GM19468 (cell line): Measurements from ENCODE around the gene PIK3C2G.

Source experiments
- ATAC-seq: cut with Tn5 transposase; IDR thresholded peaks from one replicate; pipeline ENCODE4 v1.9.1; 2021; ENCODE audit warnings: mild to moderate bottlenecking, moderate library complexity, moderate number of reproducible peaks; ENCODE audit not compliant: unreplicated experiment; ENCODE audit errors: extremely low read depth

Gene PIK3C2G

DNA sequence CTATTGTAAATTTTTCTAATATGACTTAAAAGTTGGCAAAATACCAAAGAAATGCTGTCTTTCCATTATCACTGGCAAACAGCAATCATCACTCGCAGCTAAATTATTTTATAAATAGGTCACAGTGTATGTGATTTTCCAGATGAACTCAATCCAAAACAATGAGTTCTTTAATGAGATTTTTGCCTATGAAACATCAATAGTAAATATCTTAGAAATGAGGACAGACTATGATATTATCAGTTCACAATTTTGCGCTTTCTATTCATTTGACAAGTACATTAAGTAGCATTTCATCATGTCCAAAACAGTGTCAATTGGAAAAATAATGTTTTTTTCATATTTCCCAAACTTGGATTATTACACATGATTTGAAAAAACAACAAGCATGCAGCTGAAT, 65.7 kb downstream of the PIK3C2G start:
- ATAC-seq, result no peak

DNA sequence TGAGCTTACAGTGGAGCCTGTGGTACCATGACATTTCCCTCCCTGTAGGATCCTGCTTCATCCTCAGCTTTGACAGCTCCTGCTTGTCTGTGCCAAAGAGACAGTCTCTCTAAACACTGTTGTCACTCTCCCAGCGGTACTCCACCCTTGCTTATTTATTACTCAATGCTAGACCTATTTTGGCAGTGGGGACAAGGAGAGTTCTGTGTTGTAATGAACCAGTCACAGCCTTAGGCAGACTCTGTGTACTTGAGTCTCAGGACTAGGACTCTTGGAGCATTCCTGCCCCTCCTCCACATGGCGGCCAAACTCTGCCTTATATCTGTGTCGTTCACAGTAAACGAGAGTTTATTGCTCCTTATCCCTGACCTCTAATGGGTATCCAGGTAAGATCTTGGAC, 70.9 kb downstream of the PIK3C2G start:
- no peak for ATAC-seq

DNA sequence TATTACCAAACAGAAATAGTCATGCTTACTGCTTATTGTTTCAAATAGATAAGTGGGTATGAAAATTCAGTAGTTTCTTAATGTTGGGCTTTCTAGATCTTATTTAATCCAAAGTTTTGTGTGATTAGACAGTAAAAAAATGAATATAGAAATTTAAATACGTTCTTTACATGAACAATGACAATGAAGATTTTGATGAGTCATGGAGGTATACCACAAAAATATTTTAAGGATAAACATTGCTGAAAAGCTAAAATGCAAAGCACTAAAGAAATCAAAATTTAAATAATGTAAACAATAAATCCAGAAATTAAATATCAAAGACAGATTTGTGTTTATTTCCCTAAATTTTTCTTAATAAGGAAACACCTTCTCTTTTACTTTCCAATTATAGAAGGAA, 78.3 kb downstream of the PIK3C2G start:
- ATAC-seq, result no peak

DNA sequence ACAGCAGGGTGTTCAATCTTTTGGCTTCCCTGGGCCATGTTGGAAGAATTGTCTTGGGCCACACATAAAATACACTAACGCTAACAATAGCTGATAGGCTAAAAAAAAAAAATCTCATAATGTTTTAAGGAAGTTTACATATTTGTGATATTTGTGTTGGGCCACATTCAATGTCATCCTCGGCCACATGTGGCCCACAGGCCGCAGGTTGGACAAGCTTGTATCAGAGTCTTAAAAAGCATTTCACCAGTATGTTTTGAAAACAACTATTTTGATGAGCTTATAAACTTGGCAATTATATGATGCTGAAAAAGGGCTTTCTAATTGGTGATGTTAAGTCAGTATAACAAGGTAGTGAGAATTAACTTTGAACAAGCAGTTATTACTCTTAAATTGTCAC, 78.9 kb downstream of the PIK3C2G start:
- ATAC-seq, result no peak

DNA sequence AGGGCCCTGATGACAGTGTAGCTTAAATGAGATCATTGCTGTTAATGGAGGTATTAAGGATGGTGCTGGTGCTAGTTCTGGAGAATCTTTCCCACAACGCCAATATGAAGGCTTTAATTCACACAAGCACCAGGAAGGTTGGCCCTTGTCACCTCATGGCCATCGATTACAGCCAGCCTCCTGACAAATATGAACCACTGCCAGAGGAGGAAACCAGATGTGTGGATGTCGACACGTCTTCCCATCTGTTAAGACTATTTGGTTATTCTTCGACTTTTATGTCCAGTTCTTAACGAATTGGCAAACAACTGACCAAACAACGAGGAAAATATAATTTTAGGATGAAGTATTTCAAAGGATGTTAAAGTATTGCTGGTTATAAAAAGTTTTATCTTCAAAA, 79.5 kb downstream of the PIK3C2G start:
- ATAC-seq, result no peak

DNA sequence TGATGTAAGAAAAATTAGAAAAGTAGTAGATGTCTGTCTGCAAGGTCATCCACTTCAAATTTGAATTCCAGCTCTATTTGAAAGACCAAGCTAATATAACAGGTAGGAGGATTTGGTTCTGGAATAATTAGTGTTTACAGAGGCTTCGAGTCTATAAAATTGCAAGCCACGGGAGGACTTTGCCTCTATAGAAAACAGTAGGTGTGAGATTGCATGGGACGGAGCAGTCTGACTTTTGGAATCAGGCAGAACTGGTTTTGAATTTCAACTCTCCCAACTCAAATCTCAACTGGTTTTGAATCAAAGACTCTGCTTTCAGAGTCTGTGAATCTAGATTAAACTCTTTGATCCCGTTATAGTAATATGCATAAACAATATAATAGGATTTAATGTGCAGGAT, 82.4 kb downstream of the PIK3C2G start:
- ATAC-seq, result no peak

DNA sequence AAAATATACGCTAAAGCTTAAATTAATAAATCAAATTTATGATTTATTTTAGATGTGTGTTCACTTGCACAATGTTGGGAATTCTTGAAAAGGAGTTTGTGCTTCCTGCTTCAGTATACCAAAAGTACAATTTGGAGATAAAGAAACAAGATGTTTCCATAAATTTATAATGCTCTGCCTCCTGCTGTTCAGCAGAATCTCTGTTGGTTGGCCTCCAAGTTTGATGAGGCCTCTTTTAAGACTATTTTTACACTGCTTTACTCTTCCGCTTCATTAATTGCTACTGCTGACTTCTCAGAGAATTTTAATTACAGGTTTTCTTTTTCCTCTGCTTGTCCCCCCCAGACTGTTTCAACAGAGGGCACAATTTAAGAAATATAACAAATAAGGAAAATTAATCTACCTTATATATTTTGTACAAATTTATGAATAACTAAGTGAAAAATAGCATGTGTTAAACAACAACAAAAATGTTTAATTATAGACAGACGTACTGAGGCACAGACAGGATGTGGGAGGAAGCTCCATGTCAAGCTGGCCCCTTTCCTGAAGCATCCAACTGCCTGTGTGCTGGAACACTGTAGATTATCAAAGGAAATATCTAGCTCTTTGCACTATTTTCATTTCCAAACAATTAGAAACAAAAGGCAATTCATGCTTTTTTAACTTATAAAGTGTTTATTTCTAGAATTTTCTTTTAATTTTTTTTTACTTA, 83.9 kb downstream of the PIK3C2G start:
- no peak for ATAC-seq

DNA sequence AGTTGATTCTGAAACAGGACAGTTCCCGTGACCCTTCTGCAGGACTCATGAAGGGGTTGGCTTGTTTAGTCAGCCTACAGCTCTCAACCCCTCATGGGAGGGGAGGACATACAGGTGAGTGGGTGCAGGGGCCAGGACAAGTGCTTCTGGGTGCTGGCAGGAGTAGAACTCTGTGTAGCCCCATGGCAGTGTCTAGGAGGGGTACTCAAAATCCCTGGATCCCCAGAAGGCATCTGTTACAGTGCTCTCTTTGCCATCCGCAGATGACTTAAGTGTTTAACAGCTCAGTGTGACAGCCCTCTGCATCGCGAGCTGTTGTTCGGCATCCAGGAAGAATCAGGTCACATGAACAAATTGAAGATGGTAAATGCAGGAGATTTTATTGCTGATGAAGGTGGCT, 91.0 kb downstream of the PIK3C2G start:
- no peak for ATAC-seq

DNA sequence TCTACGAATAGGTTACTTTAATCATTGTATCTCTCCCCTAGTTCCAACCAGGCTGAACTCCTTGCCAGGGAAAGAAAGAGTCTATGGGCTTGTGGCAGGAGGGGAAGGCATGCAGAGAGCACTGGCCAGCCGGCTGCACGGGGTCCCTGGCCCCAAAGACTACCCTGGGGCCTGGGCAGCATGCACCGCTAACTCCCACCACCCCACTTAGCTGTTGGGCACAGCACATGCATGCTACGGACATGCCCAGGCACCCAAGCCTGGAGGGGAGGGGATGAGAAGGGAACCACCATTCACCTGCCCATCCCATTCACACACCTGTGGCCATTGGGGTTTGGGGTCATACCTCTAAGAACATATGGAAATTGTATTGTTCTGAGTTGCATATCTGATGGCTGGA, 94.1 kb downstream of the PIK3C2G start:
- ATAC-seq, result no peak

DNA sequence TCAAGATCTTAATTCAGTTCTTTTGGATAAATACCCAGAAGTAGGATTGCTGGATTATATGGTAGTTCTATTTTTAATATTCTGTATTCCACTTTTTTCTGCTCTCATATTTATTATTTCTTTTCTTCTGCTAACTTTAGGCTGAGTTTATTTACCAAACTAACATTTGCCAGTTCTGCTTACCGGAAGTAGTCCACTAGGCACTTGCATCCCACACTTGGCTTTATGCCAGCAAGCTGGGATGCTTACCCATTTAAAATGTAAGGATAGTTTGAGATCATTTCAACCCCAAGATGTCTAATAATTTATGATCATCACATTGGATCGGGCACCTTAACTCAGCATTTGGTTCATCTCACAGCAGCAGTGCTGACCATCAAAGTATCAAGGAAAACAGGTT, 96.8 kb downstream of the PIK3C2G start:
- ATAC-seq, result no peak

DNA sequence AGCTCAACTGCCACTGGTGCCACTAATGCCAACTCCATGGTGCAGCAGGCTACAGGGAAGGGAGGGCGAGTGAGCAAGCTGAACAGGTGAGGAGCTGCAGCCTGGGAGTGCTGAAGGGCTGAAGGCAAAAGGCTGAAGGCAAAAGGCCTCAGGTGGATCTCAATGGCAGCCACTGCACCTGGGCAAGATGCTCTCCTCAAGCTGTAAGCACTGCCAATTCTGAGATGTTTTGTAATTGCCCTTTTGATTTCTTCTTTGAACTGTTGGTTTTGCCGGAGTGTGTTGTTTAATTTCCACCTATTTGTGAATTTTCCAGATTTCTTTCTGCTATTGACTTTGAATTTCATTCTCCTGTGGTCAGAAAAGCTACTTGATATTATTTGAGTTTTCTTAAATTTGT, 97.6 kb downstream of the PIK3C2G start:
- no peak for ATAC-seq

DNA sequence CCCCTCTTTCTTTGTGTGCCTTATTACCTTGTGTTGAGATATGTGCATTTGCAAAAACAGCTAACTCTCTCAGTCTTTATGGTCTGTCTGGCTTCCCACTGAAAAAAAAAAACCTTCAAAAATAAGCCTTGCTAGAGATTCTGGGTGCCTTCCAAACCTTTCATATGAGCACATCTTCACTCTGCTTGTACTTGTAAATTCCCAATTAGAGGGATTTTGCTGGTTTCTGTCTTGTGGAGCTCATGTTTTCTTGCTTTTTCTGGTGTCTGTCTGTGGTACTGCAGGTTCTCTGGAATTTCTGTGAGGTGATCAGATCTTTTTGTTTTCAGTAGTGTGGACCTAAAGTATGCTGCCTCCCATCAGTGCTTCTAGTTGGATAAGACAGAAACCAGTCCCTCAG, 100.1 kb downstream of the PIK3C2G start:
- no peak for ATAC-seq

DNA sequence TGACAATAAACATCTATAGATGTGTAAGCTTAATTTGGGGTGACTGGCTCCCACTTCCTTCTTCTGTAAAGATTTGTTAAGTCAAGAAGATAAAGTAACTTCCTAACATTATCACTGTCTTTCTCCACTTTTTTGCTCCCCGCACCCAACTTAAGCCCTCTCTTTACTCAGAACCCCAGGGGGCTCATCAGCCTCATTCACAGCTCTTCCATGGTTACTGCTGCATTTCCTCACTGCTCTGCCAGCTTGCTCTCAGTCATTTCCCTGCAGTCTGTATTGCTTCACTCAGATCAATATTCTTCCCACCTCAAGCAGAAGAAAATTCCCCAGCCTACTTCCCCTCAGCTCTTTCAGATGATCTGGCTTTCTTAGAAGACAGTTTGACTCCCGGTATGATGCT, 102.0 kb downstream of the PIK3C2G start:
- no peak for ATAC-seq

DNA sequence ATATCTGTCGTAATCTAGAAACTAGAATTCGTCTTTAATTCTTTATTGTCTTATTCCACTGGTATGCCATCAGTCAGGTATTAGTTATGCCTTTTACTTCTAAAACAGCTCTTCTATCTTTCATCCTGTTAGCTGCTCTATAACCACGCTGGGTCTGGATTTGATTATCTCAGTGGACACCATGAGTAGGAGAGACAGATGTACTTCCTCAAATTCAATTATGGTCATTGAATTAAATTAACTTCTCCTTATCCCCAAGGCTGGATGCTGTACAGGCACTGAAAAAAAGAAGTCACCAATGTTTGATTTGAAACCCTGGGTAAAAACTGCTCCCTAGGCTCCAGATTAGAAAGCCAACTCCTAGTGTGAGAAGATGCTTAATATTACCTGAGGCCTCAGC, 107.3 kb downstream of the PIK3C2G start:
- ATAC-seq, result no peak

DNA sequence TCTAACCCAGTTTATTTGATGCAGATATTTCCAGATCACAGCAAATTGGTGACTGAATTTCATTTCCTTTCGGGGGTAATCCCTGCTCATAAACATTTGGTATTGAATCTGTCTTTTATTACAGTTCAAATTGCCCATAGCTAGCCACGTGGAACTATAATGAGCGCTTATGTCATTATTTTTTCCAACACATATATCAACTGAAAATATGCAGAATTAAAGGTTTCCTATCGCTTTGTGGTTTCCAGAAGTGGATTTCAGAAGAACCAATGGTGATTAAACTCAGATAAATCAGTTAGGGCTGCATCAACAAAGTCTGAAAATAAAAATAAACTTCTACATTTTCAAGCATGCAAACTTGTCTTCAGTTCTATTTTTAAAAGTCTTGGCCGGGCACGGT, 111.9 kb downstream of the PIK3C2G start:
- no peak for ATAC-seq

DNA sequence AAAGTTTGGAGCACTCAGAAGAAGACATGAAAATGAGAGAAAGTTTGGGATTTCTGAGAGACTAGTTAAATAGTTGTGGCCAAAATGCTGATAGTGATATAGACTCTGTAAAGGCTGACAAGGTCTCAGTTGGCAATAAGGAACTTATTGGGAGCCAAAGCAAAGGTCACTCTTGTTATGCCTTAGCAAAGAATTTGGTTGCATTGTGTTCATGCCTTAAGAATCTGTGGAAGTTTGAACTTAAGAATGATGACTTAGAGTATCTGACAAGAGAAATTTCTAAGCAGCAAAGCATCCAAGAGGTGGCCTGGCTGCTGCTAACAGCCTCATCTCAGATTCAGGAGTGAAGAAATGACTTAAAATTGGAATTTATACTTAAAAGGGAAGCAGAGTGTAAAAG, 113.8 kb downstream of the PIK3C2G start:
- ATAC-seq, result no peak

DNA sequence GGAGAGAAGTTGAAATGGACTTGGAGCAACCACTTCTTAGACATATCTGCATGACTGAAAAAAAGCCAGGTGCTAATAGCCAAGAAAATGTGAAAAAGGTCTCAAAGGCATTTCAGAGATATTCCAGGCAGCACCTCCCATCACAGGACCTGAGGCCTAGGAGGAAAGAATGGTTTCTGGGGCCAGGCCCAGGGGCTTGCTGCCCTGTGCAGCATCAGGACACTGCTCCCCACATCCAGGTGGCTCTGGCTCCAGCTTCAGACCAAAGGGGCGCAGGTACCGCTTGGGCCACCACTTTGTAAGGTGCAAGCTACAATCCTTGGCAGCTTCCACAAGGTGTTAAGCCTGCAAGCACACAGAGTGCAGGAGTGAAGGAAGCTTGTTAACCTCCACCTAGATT, 114.3 kb downstream of the PIK3C2G start:
- ATAC-seq, result no peak

DNA sequence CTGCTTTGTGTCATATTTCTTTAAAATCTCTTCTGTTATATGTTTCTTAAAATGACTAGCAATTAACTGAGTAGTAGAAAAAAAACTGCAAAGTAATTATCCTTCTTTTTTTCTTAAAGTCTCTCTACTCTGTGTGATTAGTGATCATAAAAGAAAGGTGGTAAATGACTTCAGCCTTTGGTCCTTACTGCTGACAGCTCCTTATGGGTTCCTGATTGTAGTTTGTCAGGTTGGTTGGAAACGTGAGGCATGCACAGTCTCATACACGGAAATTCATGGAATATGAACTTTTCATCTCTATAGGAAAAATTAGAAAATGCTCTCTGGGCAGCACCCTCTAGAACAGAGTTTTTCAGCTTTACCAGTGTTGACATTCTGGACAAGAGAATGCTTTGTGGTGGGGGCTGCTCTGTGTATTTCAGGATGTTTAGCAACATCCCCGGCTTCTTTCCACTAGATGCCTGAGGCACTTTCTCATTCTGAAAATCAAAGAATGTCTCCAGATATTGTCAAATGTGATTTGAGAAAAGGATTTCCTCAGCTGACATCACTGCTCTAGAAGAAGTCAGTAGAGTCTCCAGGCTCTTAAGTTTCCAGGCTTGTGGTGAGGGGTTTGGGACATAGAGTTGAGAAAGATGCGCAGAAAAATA, 121.0 kb downstream of the PIK3C2G start:
- no peak for ATAC-seq

DNA sequence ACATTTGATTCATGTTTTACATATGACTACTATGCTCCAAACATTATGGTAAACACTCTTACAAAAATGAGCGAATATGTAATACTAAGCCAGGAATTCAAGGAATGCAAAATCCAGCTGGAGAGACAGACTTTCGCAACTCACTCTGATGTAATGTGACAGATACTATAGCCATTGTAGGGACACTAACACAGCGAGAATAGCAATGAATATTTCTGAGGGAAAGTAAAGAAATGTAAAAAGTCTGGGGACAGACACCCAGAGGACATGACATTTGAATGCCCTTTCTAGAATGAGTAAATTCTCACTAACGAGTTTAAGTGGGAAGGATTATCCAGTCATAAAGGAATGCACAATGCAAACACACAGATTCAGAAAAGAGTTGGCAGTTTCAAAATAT, 121.9 kb downstream of the PIK3C2G start:
- ATAC-seq, result no peak

DNA sequence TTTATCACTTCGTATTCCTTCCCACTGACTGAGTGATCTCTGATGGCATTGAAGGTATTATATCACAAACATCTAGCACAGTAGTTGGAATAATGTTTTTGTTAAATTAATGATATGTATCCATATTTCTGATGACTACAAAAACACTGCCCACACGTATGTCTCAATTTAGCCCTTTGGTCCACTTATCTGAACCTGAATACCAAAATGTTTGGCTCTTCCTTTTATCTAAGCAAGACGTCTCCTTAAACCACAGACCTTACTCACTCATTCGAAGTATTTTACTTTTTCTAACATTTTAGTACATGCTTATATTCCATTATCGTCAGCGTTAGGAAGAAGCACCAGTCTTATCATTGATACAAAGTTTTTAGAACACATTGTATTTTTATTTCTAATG, 126.4 kb downstream of the PIK3C2G start:
- ATAC-seq, result no peak

DNA sequence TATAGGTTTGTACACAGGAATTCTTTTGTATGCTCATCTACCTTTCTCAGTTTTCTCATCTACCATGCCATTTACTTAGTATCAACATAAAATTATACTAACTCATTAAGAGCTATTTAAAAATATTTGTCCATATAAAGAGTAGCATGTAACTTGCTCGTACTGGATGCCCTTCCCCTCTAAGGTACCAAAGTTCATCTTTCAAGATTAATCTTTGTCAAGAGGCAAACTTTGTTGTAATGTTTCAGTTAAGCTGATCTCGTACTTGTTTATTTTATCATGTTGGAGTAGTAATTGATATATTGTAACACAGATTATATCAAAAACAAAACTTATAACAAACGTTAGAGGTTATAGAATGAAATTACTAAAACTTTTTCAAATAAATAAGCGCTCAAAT, 128.5 kb downstream of the PIK3C2G start:
- ATAC-seq, result no peak

DNA sequence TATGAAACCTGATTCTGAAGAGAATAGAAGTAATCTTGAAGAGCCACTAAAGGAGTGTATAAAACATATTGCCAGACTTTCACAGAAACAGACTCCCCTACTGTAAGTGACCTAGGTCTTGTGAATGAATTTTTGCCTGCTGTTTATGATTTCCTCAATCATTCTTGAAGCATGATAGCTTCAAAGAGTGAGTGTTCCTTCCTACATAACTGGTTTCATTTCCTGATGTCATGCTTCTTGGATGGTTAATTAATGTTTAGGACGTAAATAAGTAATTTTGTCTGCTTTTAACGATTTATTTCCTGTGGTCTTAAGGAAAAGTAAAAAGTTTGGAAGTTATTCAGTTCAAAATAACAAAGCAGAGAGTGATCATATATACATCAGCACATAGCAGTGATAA, 129.8 kb downstream of the PIK3C2G start:
- no peak for ATAC-seq
